HG03354 (cell line): ENCODE measurements around the gene ACTA1.
"Not testable (repeated sequence)": the region's sequence is repeated elsewhere in the genome, so short reads cannot be mapped to it uniquely, and the experiment has no call there.

Source experiments
- ATAC-seq: cut with Tn5 transposase; IDR thresholded peaks from one replicate; pipeline ENCODE4 v1.9.1; 2021; ENCODE audit warnings: mild to moderate bottlenecking; ENCODE audit not compliant: unreplicated experiment, poor library complexity, severe bottlenecking

Gene ACTA1

GRCh38 chr1:229434005-229434640, at the start of gene ACTA1:
TSS of gene ACTA1 (minus strand) at chr1:229434094. CDS start at chr1:229433115, 979 bp downstream.
- no peak for ATAC-seq

- ATAC-seq, result no peak
Measured at GRCh38 chr1:229482511-229482910, 48.6 kb upstream of the ACTA1 start.

DNA sequence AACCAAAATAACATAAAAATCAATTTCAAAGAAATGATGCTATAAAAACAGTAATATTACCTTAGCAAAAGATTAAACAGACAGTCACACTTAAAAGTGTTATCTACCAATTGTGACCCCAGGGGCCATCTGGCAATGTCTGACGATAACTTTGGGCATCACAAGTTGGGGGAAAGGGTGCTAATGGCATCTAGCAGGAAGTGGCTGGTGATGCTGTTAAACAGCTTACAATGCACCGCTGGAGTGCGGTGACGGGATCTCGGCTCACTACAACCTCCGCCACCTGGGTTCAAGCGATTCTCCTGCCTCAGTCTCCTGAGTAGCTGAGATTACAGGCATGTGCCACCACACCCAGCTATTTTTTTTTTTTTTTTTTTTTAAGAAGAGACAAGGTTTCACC, 46.6 kb upstream of the ACTA1 start:
- peak; percentile 38 for ATAC-seq

- peak; percentile 76 for ATAC-seq
Measured at GRCh38 chr1:229479660-229480399, 45.9 kb upstream of the ACTA1 start.

- ATAC-seq, result peak; percentile 75
Measured at GRCh38 chr1:229478852-229479251, 45.0 kb upstream of the ACTA1 start.

DNA sequence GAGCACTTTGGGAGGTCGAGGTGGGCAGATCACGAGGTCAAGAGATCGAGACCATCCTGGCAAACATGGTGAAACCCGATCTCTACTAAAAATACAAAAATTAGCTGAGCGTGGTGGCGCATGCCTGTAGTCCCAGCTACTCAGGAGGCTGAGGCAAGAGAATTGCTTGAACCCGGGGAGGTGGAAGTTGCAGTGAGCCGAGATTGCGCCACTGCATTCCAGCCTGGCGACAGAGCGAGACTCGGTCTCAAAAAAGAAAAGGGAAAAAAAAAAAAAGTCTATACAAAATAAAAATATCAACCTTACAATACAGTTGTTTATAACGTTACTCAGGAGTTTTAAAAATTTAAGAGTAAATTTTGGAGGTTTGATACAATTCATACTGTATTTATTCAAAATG, 42.0 kb upstream of the ACTA1 start:
- ATAC-seq, result not testable (repeated sequence)

- no peak for ATAC-seq
Measured at GRCh38 chr1:229474509-229474908, 40.6 kb upstream of the ACTA1 start.

GRCh38 chr1:229471175-229471574, 37.3 kb upstream of the ACTA1 start:
- no peak for ATAC-seq

DNA sequence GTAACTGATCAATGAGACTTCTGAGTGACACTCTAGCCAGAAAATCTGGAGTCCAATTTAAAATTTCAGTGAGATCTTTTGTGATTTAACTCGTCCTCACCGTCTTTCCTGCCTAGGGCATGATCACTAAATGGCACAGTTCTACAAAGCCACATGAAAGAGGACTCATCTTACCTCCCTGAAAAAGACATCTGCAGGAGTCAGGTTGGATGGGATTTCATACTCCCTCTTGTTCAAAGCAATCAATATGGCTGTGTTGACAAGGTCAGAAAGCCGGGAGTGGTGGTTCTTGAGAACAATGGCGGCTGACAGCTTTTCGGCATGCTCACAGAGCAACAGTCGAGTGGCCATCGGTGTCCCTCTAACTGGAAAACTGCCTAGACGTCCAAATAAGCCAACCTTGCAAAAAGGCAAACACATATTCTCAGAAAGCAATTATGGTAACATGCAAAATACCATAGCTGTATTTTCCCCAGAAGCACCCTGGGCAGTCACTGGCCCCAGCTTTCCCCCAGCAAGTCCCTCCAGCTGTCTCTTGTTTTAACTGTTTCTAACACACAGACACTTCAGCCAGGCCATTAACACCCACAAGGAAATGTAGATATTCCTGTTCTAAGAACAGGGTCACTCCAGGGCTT, 36.6 kb upstream of the ACTA1 start:
- ATAC-seq, result no peak

DNA sequence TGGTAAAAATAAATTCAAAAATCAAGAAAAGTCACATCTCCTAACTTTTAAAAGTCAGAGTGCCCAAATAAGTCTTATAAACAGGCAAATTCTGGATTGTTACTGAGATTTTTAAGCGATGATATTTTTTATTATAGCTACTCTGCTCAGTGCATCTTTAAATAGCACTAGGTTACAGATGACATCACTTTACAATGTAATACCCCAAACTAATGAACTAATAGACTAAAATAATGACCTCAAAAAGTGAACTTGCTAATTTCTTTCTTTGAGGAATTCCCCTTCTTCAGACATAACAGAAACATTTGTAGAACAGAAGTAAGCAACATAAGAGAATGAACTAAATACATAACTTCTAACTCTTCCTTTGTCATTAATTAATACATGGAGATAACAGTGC, 33.0 kb upstream of the ACTA1 start:
- ATAC-seq, result no peak

GRCh38 chr1:229464672-229465071, 30.8 kb upstream of the ACTA1 start:
- no peak for ATAC-seq

GRCh38 chr1:229461032-229461668, 27.3 kb upstream of the ACTA1 start:
- ATAC-seq, result no peak

- ATAC-seq, result no peak
Measured at GRCh38 chr1:229459815-229460214, 25.9 kb upstream of the ACTA1 start.

- no peak for ATAC-seq
Measured at GRCh38 chr1:229457436-229457835, 23.5 kb upstream of the ACTA1 start.

DNA sequence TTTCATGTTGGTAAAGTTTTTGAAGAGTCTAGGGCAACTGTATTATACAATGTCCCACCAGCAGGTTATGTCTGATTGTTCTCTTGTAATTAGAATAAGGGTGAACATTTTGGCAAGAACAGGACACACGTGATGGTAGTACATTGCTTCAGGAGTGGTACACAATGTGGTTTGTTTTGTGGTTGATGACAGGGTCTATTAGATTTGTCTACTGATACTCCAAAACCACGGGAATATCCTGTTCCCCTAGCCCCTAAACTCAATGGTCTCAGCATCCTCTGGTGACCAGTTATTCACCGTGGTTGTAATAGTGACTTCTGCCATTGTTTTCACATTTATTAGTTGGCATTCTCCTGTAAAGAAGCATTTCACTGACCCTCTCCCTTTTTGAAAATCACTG, 22.1 kb upstream of the ACTA1 start:
- no peak for ATAC-seq

GRCh38 chr1:229454056-229454455, 20.2 kb upstream of the ACTA1 start:
- ATAC-seq, result no peak

DNA sequence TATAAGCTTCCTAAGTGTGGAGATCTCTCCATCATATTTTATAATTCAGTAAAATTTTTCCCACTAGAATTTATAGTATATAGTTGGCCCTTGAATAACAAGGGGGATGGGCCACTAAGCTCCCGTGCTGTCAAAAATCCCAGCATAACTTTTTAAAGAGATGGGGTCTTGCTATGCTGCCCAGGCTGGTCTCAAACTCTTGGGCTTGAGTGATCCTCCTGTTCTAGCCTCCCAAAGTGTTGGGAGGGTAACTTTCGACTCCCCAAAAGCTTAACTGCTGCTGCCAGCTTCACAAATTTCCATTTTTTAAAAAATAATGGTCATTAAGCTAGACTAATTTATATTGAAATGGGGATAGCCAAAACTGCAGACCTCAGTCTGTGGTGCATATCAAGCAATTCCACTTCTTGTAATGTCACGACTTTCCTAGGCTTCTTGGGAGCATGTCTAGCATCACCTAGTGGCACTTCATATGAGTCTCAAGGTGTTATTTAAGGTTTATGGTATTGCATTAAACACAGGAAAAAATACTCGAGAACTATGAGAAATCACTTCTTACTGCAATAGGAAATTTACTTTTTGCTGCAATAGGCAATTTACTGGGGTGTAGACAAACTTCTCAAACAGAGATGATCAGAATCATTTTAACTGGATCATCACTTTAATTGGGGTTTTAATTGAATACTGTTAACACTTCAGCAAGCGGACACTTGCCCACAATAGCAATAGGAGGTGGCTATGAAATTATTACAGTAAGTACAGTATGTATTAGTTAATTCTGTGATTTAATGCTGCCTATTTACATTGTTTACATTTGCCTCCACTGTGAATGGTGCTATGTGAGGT, 19.3 kb upstream of the ACTA1 start:
- no peak for ATAC-seq

DNA sequence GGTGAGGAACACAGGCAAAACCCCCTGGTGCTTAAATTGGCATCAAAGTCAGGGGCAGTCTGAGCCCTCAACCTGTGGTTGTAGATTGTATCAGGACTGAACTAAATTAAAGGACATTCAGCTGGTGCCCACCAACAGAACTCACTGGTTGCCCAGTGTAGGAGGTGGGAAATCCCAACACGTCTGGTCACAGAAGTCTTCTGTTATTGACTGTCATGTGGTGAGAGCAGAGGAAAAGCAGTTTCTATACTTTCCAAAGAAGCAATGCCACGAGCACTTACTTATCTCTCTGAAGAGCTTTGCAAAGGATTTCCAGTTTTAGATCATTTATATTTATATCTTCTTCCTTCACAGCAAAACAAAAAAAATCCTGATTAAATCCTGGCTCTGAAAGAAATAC, 15.0 kb upstream of the ACTA1 start:
- no peak for ATAC-seq

DNA sequence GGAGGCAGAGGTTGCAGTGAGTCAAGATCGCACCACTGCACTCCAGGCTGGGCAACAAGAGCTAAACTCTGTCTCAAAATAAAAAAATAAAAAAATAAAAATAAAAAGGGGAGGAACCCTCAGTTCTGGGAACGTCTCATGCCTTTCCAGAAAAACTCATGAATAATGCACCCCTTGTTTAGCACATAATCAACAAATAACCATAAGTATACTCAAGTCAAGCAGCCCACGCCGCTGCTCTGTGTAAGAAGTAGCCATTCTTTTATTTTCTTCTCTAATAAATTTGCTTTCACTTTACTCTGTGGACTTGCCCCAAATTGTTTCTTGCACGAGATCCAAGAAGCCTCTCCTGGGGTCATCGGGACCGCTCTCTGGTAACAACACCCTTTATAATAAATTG, 14.5 kb upstream of the ACTA1 start:
- no peak for ATAC-seq

- no peak for ATAC-seq
Measured at GRCh38 chr1:229447809-229448252, 13.9 kb upstream of the ACTA1 start.
